LoVo (cell line): ENCODE data around the gene PRRT3.
A peak's percentile ranks its signal among the peaks of the same experiment; 100 is the strongest.

ENCODE experiments used
- DNase-seq: peaks from one replicate; pipeline ENCODE4 v3.0.0-alpha.2; 2016; ENCODE audit warnings: low spot score

The PRRT3 gene

GRCh38 chr3:9951962-9952805 is at the start of gene PRRT3:
TSS of gene PRRT3 (minus strand) at chr3:9952408. CDS start at chr3:9950115, 2,293 bp downstream.
- DNase-seq, result no peak

GRCh38 chr3:10000686-10001085 is 48.5 kb upstream of the PRRT3 start:
- no peak for DNase-seq

DNA sequence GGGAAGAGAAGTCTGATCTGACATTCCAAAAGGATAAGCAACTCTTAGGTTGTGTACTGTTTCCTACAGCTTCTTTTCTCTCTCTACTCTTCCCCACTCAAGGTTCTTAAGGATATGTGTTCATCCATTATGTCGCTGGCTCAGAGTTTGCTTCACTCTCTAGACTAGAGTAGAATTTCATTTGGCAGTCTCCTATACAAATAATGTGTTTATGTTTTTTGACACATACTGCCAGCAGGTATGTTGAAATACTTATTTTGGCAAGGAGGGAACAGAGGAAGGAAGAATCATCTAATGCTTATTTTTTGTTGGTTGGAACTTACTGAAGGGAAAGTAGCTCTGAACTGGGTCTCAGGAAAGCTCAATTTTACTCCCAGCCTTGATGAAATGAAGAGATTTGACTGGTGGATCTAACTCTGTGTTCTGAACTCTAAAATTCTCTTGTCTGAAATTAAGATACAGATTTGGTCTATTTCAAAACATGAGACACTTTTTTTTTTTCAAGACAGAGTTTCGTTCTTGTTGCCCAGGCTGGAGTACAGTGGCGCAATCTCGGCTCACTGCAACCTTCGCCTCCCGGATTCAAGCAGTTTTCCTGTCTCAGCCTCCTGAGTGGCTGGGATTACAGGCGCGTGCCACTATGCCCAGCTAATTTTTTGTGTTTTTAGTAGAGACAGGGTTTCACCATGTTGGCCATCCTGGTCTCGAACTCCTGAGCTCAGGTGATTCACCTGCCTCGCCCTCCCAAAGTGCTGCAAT is 42.1 kb upstream of the PRRT3 start:
- DNase-seq, result no peak

DNA sequence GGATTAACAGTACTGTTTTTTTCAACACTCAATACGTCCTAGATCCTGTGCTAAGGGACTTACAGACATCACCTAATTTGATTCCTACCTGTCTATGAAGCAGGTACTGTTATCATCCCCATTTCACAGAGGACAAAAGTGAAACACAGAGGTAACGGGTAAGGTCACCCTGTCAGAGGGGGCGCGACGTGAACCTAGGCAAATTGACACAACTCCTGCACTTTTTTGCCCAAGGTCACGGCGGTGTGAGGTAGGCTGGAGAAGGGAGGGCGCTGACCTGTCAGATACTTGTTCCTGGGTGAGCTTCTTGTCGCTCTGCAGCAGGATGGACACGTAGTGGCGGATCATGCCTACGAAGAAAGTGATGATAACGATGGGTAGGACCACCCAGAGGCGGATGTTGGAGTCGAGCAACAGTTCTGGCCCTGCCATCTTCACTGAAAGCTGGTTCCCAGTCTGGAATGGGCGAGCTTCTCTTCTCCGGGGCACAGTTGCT is 34.1 kb upstream of the PRRT3 start:
- no peak for DNase-seq

- DNase-seq, result no peak
Measured at GRCh38 chr3:9980251-9980650, 28.0 kb upstream of the PRRT3 start.

DNA sequence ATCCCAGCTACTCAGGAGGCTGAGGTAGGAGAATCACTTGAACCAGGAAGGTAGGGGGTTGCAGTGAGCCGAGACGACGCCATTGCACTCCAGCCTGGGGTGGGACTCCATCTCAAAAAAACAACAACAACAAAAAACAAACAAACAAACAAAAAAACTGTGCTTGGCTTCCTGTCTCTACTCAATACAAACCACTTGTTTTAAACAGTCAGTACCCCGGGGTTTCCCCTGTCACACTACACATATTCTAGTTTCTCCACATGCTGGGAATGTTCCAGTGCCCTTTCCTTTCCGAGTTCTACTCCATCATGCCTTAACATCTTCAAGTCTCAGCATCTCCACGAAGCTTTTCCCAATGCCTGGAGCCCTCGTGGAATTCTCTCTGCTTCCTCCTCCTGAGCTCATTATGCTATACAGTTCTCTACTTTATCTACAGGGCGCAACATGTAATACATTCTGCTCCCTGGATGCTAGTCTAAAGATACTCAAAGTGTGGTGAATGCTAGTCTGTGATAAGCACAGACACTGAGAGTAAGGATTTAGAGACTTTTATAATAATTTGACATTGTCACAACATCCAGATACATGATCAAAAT is 26.6 kb upstream of the PRRT3 start:
- DNase-seq, result no peak

- peak; percentile 90 for DNase-seq
Measured at GRCh38 chr3:9976721-9977709, 24.8 kb upstream of the PRRT3 start.

DNA sequence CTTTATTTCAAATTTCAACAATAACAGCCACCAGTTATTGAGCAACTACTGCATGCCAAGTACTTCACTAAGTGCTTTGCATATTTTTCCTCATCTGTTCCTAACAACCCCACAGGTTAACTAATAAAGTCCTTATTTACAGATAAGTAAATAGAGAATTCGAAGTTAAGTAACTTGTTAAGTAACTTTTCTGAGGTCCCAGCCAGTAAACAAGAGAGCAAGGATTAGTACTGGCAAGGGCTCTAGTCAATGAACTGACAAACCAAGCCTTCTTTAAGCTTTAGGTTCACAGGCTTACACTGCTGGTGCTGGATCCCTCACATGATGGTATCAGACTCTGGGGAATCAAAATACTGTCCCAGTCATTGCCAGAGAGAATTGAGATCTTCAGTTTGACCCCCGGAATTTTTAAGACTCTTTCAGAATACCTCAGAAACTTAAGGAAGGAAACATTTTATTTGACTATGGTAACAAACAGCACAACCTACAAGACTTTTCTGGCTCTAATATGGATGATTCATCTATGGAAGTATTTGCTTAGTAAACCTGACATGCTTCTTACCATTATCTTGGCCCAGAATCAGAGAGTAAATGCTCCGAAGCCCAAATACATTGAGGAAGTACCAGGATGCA is 17.9 kb upstream of the PRRT3 start:
- DNase-seq, result no peak

DNA sequence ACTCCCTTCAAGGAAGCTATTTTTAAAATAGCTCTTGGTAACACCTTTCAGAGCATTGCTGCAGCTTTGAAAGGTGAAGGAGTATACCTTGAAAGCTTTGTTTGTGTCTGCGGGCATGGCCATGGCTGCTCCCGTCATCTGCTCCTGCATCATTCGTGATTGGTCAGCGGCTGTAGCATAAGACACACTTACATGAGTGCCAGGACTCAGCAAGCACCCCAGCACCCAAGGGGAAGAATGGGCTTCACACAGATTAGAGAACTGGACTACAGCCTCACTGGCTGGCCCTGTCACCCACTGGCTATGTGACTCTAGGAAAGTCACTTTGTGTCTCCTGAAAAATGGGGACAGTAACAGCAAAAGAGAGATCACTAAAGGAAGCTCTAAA is 17.4 kb upstream of the PRRT3 start:
- no peak for DNase-seq

DNA sequence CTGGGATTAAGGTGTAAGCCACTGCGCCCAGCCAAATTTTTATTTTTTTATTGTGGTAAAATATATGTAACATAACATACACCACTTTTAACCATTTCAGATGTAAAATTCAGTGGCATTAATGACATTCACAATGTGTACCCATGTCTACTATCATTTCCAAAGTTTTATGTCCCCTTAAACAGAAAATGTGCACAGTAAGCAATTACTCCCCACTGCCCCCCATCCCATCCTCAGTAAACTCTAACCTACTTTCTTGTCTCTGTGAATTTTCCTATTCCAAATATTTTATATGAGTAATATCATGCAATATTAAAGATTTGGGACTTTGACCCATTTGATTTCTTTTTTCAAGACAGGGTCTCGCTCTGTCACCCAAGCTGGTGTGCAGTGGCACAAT is 14.6 kb upstream of the PRRT3 start:
- DNase-seq, result no peak

DNA sequence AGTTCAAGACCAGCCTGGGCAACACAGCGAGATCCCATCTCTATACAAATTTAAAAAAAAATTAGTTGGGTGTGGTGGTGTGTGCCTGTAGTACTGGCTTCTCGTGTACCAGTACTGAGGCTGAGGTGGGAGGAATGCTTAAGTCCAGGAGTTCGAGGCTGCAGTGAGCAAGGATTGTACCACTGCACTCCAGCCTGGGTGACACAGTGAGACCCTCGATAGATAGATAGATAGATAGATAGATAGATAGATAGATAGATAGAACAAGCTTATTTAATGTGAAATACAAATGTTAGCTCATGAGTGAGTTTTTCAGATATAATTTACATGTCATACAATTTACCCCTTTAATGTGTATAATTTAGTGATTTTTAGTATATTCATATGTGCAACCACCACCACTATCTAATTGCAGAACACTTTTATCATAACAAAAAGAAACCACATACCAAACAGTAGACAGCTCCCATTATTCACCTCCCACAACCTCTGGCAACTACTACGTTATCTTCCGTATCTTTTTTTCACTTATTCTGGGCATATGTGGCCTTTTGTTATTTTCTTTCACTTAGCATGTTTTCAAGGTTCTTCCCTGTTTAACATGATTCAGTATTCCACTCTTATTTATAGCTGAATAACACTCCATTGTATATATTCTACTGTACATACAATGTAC is 13.1 kb upstream of the PRRT3 start:
- DNase-seq, result no peak

GRCh38 chr3:9957214-9957613 is 5.0 kb upstream of the PRRT3 start:
- DNase-seq, result no peak

DNA sequence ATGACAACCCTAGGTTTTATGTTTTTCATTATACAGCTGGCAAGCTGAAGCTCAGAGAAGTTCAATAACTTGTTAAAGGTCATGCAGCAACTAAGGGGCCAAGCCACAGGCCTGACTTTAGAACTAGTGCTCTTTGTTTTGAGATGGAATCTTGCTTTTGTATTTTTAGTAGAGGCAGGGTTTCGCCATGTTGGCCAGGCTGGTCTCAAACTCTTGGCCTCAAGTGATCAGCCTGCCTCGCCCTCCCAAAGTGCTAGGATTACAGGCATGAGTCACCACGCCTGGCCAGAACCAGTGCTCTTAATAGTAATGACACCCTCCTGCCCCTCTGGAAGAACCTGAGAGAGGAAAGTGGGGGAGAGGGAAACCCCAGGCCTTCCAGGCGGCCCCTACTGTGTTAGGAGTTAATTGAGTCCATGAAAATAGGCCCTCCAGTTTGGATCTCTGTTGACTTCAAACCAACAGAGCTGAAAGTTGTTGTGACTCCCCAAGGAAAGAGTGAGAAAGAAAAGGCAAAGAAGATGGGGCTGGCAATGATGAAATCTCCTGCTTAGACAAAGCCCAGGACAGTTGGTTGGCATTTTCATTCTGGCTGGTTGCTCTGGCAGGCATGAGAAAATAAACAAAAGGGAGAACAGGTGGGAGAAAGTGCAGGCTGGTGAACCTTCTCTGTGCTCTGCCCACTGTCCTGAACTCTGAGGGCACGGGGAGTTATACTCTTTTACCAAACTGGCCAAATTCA is 3.6 kb upstream of the PRRT3 start:
- DNase-seq, result no peak

DNA sequence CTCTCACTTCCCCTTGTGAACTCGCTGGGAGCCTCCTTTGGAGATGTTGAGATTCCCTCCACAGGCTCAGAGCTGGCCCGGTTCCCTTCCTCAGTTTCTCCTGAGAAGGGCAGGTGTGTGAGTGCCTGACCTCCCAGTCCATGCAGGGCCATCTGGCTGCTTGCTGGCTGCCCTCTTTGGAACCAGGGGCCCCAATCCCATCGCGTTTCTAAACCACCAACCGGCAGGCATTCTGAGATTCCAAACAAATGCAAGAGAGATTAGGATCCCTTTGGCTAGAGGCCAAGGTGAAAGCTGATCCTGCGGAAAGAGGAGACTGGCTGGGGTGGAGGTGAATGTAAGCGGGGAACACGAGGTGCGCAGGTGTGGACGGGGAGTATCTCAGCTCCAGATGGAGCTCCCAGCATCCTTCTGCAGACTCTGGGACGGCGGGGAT is 2.9 kb upstream of the PRRT3 start:
- DNase-seq, result no peak

GRCh38 chr3:9951598-9951961 is 628 bp downstream of the PRRT3 start:
- DNase-seq, result no peak

DNA sequence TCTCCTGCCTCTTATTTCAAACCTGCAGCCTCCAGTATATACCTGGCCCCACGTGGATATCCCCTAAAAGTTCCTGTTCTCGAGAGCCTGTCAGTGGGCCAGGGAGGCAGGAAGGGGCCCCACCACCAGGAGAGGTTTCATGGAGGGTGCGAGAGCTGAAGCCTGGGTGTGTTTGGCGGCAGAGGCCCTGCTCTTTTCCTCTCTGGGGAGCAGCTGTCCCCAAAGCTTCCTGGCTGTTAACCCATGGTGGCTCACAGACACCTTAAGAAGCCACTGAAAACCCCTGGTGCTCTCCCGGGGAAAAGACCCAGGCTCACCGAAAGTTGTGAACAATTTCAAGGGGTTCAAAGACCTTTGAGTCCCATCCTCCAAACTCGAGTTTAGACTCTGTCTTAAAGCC is 1.1 kb downstream of the PRRT3 start:
- DNase-seq, result no peak

DNA sequence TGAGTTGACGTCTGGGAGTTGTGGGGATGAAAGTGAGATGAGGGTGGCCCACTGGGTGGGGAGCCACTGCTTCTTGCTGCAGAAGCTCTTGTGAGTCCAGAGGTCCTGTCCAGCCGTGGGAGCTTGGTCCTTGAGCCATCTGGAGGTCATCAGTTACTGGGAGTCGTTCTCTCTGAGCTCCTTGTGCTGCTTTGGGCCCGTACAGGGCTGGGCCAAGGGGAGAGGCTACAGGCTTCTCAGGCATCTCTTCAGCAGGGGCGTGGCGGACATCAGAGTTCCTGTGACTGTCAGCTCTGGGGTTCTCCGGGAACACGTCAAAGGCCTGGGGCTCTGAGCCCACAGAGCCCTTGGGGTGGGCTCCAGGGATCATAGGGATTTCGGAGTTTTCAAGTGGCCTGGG is 2.6 kb downstream of the PRRT3 start:
- DNase-seq, result no peak

- DNase-seq, result no peak
Measured at GRCh38 chr3:9949115-9949514, 3.1 kb downstream of the PRRT3 start.

- DNase-seq, result no peak
Measured at GRCh38 chr3:9948586-9948985, 3.6 kb downstream of the PRRT3 start.
